GM12878 (cell line): Measurements from ENCODE around the gene SORBS1.

Experiments used
- ATF2 ChIP-seq: IDR thresholded peaks from 2 replicates; pipeline ENCODE4 v1.6.1; 2012; ENCODE audit warnings: low read length, inconsistent platforms
- BACH1 ChIP-seq: fragments of 450-650 bp; IDR thresholded peaks from 2 replicates; pipeline ENCODE4 v1.6.1; 2017; ENCODE audit warnings: mild to moderate bottlenecking, borderline replicate concordance
- BCLAF1 ChIP-seq: fragments of 450-650 bp; IDR thresholded peaks from 2 replicates; pipeline ENCODE4 v1.6.1; 2017; ENCODE audit warnings: antibody characterized with exemption, mild to moderate bottlenecking, moderate library complexity
- CBFB ChIP-seq: IDR thresholded peaks from 2 replicates; pipeline ENCODE4 v1.6.1; 2016; ENCODE audit warnings: antibody characterized with exemption, low read depth
- CREB1 ChIP-seq: IDR thresholded peaks from 2 replicates; pipeline ENCODE4 v1.6.1; 2012; ENCODE audit warnings: low read depth, mild to moderate bottlenecking, inconsistent platforms
- CTCF ChIP-seq, 3 experiments: IDR thresholded peaks in 2 of 3; conservative IDR thresholded peaks in 1 of 3; 2 replicates each; pipeline ENCODE4 v1.5.1; 2011; ENCODE audit warnings: low read depth in 3 of 3, low read length in 3 of 3, mild to moderate bottlenecking in 3 of 3, control low read depth in 2 of 3, moderate library complexity in 2 of 3, inconsistent platforms in 1 of 3, mixed read lengths in 1 of 3; ENCODE audit not compliant: control insufficient read depth in 2 of 3, insufficient read depth in 1 of 3; ENCODE audit errors: extremely low read depth in 1 of 3
- EGR1 ChIP-seq, 2 experiments: IDR thresholded peaks; 1 replicate in 1 of 2; 2 replicates in 1 of 2; pipeline ENCODE4 v1.6.1; 2011 to 2012; ENCODE audit warnings: low read depth in 2 of 2, low read length in 2 of 2, borderline replicate concordance in 1 of 2, mild to moderate bottlenecking in 1 of 2, moderate library complexity in 1 of 2
- EZH2 ChIP-seq: IDR thresholded peaks from 2 replicates; pipeline ENCODE4 v1.6.1; 2012; ENCODE audit warnings: low read depth, mild to moderate bottlenecking, control low read depth, inconsistent platforms, low read length, borderline replicate concordance; ENCODE audit not compliant: control insufficient read depth
- FOXM1 ChIP-seq: IDR thresholded peaks from 2 replicates; pipeline ENCODE4 v1.6.1; 2012; ENCODE audit warnings: low read depth, mild to moderate bottlenecking, inconsistent platforms, low read length, moderate library complexity
- GABPA ChIP-seq: IDR thresholded peaks from 2 replicates; pipeline ENCODE4 v1.6.1; 2014; ENCODE audit warnings: antibody characterized with exemption, low read depth, mild to moderate bottlenecking, inconsistent platforms
- POLR2AphosphoS5 ChIP-seq: IDR thresholded peaks from 2 replicates; pipeline ENCODE4 v1.6.1; 2011; ENCODE audit warnings: mild to moderate bottlenecking, low read length, inconsistent platforms
- RBBP5 ChIP-seq: fragments of 200-600 bp; sonication (generic); conservative IDR thresholded peaks from 2 replicates; pipeline ENCODE4 v1.6.1; 2016
- ZNF384 ChIP-seq: IDR thresholded peaks from 2 replicates; pipeline ENCODE4 v1.6.1; 2012; ENCODE audit warnings: low read depth, mild to moderate bottlenecking, low read length, improper control_type of control experiment, borderline replicate concordance

GRCh38 chr10:95467162-95467599 lies 94.0 kb downstream of the SORBS1 start:
- TF ChIP-seq EZH2 (no peak), CBFB (no peak), FOXM1 (no peak), EGR1 (IDR thresholded peaks at IDR 0.05; ENCODE audit: borderline replicate concordance in 1 of 2, low read depth in 2 of 2, low read length in 2 of 2) (no peak), POLR2AphosphoS5 (no peak), CTCF (IDR thresholded peaks at IDR 0.05 in 2 of 3, conservative IDR thresholded peaks at IDR 0.05 in 1 of 3; ENCODE audit: control insufficient read depth in 2 of 3, extremely low read depth in 1 of 3, insufficient read depth in 1 of 3, low read depth in 3 of 3, low read length in 3 of 3) (no peak), BCLAF1 (no peak), CREB1 (no peak), ATF2 (no peak), GABPA (no peak), RBBP5 (no peak), ZNF384 (no peak), BACH1 (no peak)
